Measurements from ENCODE around the gene OSM. TPM values are rescaled to one million over a fixed set of nuclear protein-coding genes. Genes with fewer than 3 reads are reported as not detected.

Gene OSM
- polyA plus RNA-seq, 1 of the 3 experiments (the other 2 are of a cell fraction) = not detected

GRCh38 chr22:30235687-30236170 lies 30.9 kb downstream of the OSM start:
- peak overlapping the region; percentile 50; the same call in 1 of the 2 replicates for H2AFZ ChIP-seq (ENCODE audit: low read depth)
- H3K27ac ChIP-seq (ENCODE audit: low read depth in 2 of 2, low read length in 1 of 2) = peak overlapping the region; percentile 37 to 76; a peak in 3 of 4 replicates
- ChIA-PET CTCF (interaction anchor here (1.0 to 1.3 kb wide), 3 partner anchors 14 to 28 kb away, joined by 3 read pairs; no protein-coding TSS in a partner anchor), POLR2A (no interaction called here)
- H3K9ac ChIP-seq = peak overlapping the region; percentile 30; the same call in 1 of the 2 replicates
- no peaks in the 10 kb centered on the region for H3K27me3 ChIP-seq (ENCODE audit: insufficient read depth)
- peaks cover 5 to 14% of the 10 kb centered on the region in 2 experiments; a peak in 3 of 4 replicates for H3K4me1 ChIP-seq (ENCODE audit: control insufficient read depth in 1 of 2, insufficient read depth in 2 of 2, low read depth in 1 of 2, low read length in 1 of 2)
- WGBS (ENCODE audit: low lambda C conversion rate) = 20% methylated on average over 10 of the region's 10 CpGs
- H4K20me1 ChIP-seq (ENCODE audit: insufficient read depth) = no peaks in the 10 kb centered on the region
- H3K9me3 ChIP-seq = no peaks in the 10 kb centered on the region
- DNase-seq = no peak
- no peak overlapping the region for H3K4me3 ChIP-seq (ENCODE audit: low read depth in 2 of 2, low read length in 1 of 2)
- no peaks in the 10 kb centered on the region for H3F3A ChIP-seq (replicated peaks; ENCODE audit: insufficient read depth)
- no peak overlapping the region for H3K4me2 ChIP-seq
- no peaks in the 10 kb centered on the region for H3K79me2 ChIP-seq (ENCODE audit: insufficient read depth)
- H3K9me2 ChIP-seq = no peaks in the 10 kb centered on the region
- no peaks in the 10 kb centered on the region for H3K36me3 ChIP-seq (replicated peaks in 1 of 2; ENCODE audit: control insufficient read depth in 1 of 2, insufficient read depth in 2 of 2, low read length in 1 of 2)
- peak; percentile 89 for TF ChIP-seq TEAD4 (IDR thresholded peaks at IDR 0.05; ENCODE audit: borderline replicate concordance, insufficient read depth)
- no peak for TF ChIP-seq YY1 (IDR thresholded peaks at IDR 0.05; ENCODE audit: low read depth)
- peak; percentile 73 for TF ChIP-seq NFIC (IDR thresholded peaks at IDR 0.05; ENCODE audit: borderline replicate concordance)
- TF ChIP-seq MXI1 (IDR thresholded peaks at IDR 0.05; ENCODE audit: low read depth, low read length) = no peak
- 0 out of 2 replicates have a peak, but pooled peaks have one; percentile 16 for TF ChIP-seq MAX (IDR thresholded peaks at IDR 0.05; ENCODE audit: low read depth)
- no peak for TF ChIP-seq NRF1 (IDR thresholded peaks at IDR 0.05; ENCODE audit: low read depth, low read length)
- TF ChIP-seq RAD21 (IDR thresholded peaks at IDR 0.05; ENCODE audit: low read length) = no peak
- no peak for TF ChIP-seq ZBTB33 (IDR thresholded peaks at IDR 0.05; ENCODE audit: borderline replicate concordance, low read depth)
- TF ChIP-seq FOSL2 (IDR thresholded peaks at IDR 0.05; ENCODE audit: borderline replicate concordance, low read depth) = peak; percentile 20; the same call in 1 of the 2 replicates
- TF ChIP-seq SIN3A (IDR thresholded peaks at IDR 0.05; ENCODE audit: borderline replicate concordance, low read depth, low read length) = 0 out of 2 replicates have a peak, but pooled peaks have one; percentile 34
- no peak for TF ChIP-seq CTCF (IDR thresholded peaks at IDR 0.05)
- no peak for TF ChIP-seq RFX5 (IDR thresholded peaks at IDR 0.05; ENCODE audit: low read length)
- TF ChIP-seq GABPA (IDR thresholded peaks at IDR 0.05; ENCODE audit: low read depth) = no peak
- no peak; the same call in 1 of the 2 replicates for TF ChIP-seq JUND (IDR thresholded peaks at IDR 0.05)
- no peak for TF ChIP-seq REST (IDR thresholded peaks at IDR 0.05; ENCODE audit: low read depth, low read length)
- TF ChIP-seq GATA2 (CRISPR knock-in tag; IDR thresholded peaks at IDR 0.05) = no peak
- no peak for TF ChIP-seq CHD2 (IDR thresholded peaks at IDR 0.05; ENCODE audit: low read length, partially characterized antibody)
- no peak for TF ChIP-seq ELF1 (IDR thresholded peaks at IDR 0.05)
- TF ChIP-seq USF2 (IDR thresholded peaks at IDR 0.05; ENCODE audit: borderline replicate concordance, low read depth, low read length) = no peak
- TF ChIP-seq PBX3 (IDR thresholded peaks at IDR 0.05) = peak; percentile 92
- no peak for TF ChIP-seq EZH2phosphoT487 (IDR thresholded peaks at IDR 0.05; ENCODE audit: borderline replicate concordance, low read depth)
- TF ChIP-seq EP300 (IDR thresholded peaks at IDR 0.05; ENCODE audit: borderline replicate concordance in 1 of 2, low read depth in 1 of 2, low read length in 1 of 2) = peak in 1 of 2 experiments; percentile 56; a peak in 1 of 4 replicates
- no peak for TF ChIP-seq RCOR1 (IDR thresholded peaks at IDR 0.05; ENCODE audit: low read length)
- peak; percentile 40 for TF ChIP-seq TCF12 (IDR thresholded peaks at IDR 0.05)
- TF ChIP-seq FOXM1 (IDR thresholded peaks at IDR 0.05; ENCODE audit: low read depth) = no peak

Data from SK-N-SH (cell line).